ENCODE measurements around the gene METTL8.

DNA sequence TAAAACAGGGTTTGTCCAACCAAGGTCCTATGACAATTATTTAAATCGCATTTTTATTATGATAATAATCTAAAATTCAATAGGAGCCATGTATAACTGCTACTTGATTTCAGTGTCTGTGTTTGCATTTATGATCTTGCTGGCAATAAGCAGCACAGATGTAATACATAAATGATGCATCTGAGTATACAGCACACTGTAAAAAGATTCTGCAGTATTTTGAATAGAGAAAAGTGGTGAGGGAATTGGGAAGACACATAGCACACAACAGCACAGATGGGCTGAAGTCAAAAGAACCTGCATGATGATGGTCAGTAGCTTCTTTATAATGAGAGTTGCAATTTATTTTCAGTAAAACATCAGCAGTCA is 26.1 kb downstream of the METTL8 start:
- TF ChIP-seq TP53 (CRISPR knock-in tag; IDR thresholded peaks at IDR 0.05) (no peak), RELA (CRISPR knock-in tag; IDR thresholded peaks at IDR 0.05; ENCODE audit: borderline replicate concordance) (no peak), FOXK1 (CRISPR knock-in tag; IDR thresholded peaks at IDR 0.05) (no peak)
- TF ChIP-seq, protein P1, sequence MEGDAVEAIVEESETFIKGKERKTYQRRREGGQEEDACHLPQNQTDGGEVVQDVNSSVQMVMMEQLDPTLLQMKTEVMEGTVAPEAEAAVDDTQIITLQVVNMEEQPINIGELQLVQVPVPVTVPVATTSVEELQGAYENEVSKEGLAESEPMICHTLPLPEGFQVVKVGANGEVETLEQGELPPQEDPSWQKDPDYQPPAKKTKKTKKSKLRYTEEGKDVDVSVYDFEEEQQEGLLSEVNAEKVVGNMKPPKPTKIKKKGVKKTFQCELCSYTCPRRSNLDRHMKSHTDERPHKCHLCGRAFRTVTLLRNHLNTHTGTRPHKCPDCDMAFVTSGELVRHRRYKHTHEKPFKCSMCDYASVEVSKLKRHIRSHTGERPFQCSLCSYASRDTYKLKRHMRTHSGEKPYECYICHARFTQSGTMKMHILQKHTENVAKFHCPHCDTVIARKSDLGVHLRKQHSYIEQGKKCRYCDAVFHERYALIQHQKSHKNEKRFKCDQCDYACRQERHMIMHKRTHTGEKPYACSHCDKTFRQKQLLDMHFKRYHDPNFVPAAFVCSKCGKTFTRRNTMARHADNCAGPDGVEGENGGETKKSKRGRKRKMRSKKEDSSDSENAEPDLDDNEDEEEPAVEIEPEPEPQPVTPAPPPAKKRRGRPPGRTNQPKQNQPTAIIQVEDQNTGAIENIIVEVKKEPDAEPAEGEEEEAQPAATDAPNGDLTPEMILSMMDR (IDR thresholded peaks at IDR 0.05): no peak
- TF ChIP-seq, protein P2, sequence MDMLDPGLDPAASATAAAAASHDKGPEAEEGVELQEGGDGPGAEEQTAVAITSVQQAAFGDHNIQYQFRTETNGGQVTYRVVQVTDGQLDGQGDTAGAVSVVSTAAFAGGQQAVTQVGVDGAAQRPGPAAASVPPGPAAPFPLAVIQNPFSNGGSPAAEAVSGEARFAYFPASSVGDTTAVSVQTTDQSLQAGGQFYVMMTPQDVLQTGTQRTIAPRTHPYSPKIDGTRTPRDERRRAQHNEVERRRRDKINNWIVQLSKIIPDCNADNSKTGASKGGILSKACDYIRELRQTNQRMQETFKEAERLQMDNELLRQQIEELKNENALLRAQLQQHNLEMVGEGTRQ (CRISPR knock-in tag; IDR thresholded peaks at IDR 0.05): no peak

Data from WTC11 (cell line).